Progenitor cell of endocrine pancreas (in vitro differentiated cells): Measurements from ENCODE around the gene SMU1. TPM values are rescaled to one million over a fixed set of nuclear protein-coding genes. Genes with fewer than 3 reads are reported as not detected.

ENCODE experiments used
- DNase-seq: peaks from one replicate; pipeline ENCODE4 v3.0.0; 2021; ENCODE audit warnings: low spot score; ENCODE audit not compliant: unreplicated experiment
- H3K27ac Mint-ChIP-seq: 2 replicates; pipeline ENCODE4 v1.8.0; 2021; ENCODE audit warnings: mild to moderate bottlenecking, moderate library complexity, mixed read lengths
- H3K27me3 Mint-ChIP-seq: 2 replicates; pipeline ENCODE4 v1.8.0; 2021; ENCODE audit warnings: mixed read lengths
- H3K36me3 Mint-ChIP-seq: 2 replicates; pipeline ENCODE4 v1.8.0; 2022; ENCODE audit warnings: mixed read lengths; ENCODE audit not compliant: insufficient read depth
- H3K4me1 Mint-ChIP-seq: 2 replicates; pipeline ENCODE4 v1.8.0; 2021; ENCODE audit warnings: low read depth, mixed read lengths
- H3K4me3 Mint-ChIP-seq: 2 replicates; pipeline ENCODE4 v1.8.0; 2021; ENCODE audit warnings: low read depth, mild to moderate bottlenecking, moderate library complexity, mixed read lengths
- H3K9me3 Mint-ChIP-seq: 2 replicates; pipeline ENCODE4 v1.8.0; 2021; ENCODE audit warnings: low read depth, mixed read lengths
- total RNA-seq: library from RNA; stranded (reverse); gene quantifications from 2 replicates; pipeline ENCODE4 v1.2.1, GENCODE V29; 2021
- TF ChIP-seq, protein P1 (sequence below): fragments of 200-600 bp; sonication (generic); IDR thresholded peaks from one replicate; pipeline ENCODE4 v1.5.0; 2021; ENCODE audit warnings: antibody characterized with exemption, mild to moderate bottlenecking; ENCODE audit not compliant: unreplicated experiment

The SMU1 gene
- total RNA-seq, 1 donor from 2014 or later = 25.2 TPM

GRCh38 chr9:33105959-33106358, 29.5 kb upstream of the SMU1 start:
- DNase-seq = no peak
- Mint-ChIP-seq H3K27ac (no peak overlapping the region), H3K9me3 (no peaks in the 10 kb centered on the region), H3K36me3 (no peaks in the 10 kb centered on the region), H3K4me3 (no peak overlapping the region), H3K4me1 (no peaks in the 10 kb centered on the region), H3K27me3 (no peaks in the 10 kb centered on the region)
- TF ChIP-seq, protein P1, sequence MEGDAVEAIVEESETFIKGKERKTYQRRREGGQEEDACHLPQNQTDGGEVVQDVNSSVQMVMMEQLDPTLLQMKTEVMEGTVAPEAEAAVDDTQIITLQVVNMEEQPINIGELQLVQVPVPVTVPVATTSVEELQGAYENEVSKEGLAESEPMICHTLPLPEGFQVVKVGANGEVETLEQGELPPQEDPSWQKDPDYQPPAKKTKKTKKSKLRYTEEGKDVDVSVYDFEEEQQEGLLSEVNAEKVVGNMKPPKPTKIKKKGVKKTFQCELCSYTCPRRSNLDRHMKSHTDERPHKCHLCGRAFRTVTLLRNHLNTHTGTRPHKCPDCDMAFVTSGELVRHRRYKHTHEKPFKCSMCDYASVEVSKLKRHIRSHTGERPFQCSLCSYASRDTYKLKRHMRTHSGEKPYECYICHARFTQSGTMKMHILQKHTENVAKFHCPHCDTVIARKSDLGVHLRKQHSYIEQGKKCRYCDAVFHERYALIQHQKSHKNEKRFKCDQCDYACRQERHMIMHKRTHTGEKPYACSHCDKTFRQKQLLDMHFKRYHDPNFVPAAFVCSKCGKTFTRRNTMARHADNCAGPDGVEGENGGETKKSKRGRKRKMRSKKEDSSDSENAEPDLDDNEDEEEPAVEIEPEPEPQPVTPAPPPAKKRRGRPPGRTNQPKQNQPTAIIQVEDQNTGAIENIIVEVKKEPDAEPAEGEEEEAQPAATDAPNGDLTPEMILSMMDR = no peak

DNA sequence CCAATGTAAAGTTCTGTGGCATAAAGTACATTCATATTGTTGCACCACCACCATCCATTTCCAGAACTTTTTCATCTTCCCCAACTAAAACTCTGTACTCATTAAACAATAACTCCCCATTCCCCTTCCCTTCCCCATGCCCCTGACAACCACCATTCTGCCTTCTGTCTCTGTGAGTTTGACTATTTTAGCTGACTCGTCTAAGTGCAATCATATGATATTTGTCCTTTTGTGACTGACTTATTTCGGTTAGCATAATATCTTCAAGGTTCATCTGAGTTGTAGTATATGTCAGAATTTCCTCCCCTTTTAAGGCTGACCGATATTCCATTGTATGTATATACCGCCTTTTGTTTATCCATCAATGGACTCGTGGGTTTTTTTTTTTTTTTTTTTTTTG, 29.0 kb upstream of the SMU1 start:
- no peaks in the 10 kb centered on the region for H3K36me3 Mint-ChIP-seq
- TF ChIP-seq, protein P1 = no peak
- H3K27ac Mint-ChIP-seq = no peak overlapping the region
- no peak overlapping the region for H3K4me3 Mint-ChIP-seq
- DNase-seq = no peak
- H3K27me3 Mint-ChIP-seq = no peaks in the 10 kb centered on the region
- no peaks in the 10 kb centered on the region for H3K4me1 Mint-ChIP-seq
- H3K9me3 Mint-ChIP-seq = no peaks in the 10 kb centered on the region

GRCh38 chr9:33104401-33104800, 27.9 kb upstream of the SMU1 start:
- Mint-ChIP-seq H3K27me3 (no peaks in the 10 kb centered on the region), H3K4me1 (no peaks in the 10 kb centered on the region), H3K9me3 (no peaks in the 10 kb centered on the region), H3K4me3 (no peak overlapping the region), H3K27ac (no peak overlapping the region), H3K36me3 (no peaks in the 10 kb centered on the region)
- DNase-seq = no peak
- TF ChIP-seq, protein P1 = no peak

GRCh38 chr9:33103501-33104281, 27.2 kb upstream of the SMU1 start:
- H3K4me3 Mint-ChIP-seq = no peak overlapping the region
- no peak for DNase-seq
- no peaks in the 10 kb centered on the region for H3K4me1 Mint-ChIP-seq
- no peaks in the 10 kb centered on the region for H3K27me3 Mint-ChIP-seq
- H3K27ac Mint-ChIP-seq = peak overlapping the region; percentile 30
- TF ChIP-seq, protein P1 = no peak
- H3K36me3 Mint-ChIP-seq = no peaks in the 10 kb centered on the region
- no peaks in the 10 kb centered on the region for H3K9me3 Mint-ChIP-seq

DNA sequence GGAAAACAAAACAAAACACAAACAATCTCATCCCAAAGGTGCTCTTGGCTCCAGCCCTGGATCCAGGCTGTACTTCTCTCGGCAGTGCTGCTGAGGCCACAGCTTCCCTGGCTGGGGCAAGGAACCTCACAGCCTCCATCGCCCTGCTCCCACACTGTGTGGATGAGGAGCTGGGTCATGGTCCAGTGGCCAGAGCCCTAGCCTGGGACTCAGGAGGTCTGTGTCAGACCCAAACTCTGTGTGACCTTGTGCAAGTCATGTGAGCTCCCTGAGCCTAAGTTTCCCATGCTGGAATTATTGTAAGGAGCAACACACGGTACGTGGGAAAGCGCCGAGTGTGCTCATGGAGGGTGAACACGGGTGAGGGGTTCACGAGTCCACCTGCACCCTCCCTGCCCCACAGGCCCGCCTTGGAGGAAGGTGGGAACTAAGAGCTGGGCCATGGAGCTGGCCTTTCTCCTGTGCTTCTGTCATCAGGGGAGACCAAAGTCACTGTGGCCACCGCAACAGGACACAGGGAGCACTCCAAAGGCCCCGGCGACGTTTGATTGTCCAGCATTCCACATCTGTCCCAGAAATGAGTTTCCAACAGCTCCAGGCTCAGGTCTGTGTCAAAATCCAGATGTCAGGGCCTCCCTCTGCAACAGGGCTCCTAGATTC, 26.2 kb upstream of the SMU1 start:
- DNase-seq = no peak
- Mint-ChIP-seq H3K9me3 (no peaks in the 10 kb centered on the region), H3K36me3 (no peaks in the 10 kb centered on the region), H3K4me1 (no peaks in the 10 kb centered on the region), H3K27me3 (no peaks in the 10 kb centered on the region), H3K4me3 (no peak overlapping the region), H3K27ac (no peak overlapping the region)
- TF ChIP-seq, protein P1 = no peak
